ENCODE results near the gene ANKRD11.

The ANKRD11 gene

GRCh38 chr16:89531821-89532526 is 41.6 kb upstream of the ANKRD11 start:
- no peak for DNase-seq (ENCODE audit: low read depth in 2 of 2)

GRCh38 chr16:89530401-89531381 is 40.3 kb upstream of the ANKRD11 start:
- no peak overlapping the region for H3K4me3 ChIP-seq (replicated peaks in 1 of 2; ENCODE audit: low read depth in 2 of 2, low read length in 2 of 2)
- no peak for TF ChIP-seq CTCF (IDR thresholded peaks at IDR 0.05; ENCODE audit: low read depth, low read length)
- no peak for DNase-seq (ENCODE audit: low read depth in 2 of 2)

More at GRCh38 chr16:89531821-89532526, 41.6 kb upstream of the ANKRD11 start:
- H3K4me3 ChIP-seq (replicated peaks in 1 of 2; ENCODE audit: low read depth in 2 of 2, low read length in 2 of 2), result no peak overlapping the region
- TF ChIP-seq CTCF (IDR thresholded peaks at IDR 0.05; ENCODE audit: low read depth, low read length), result no peak

GRCh38 chr16:89529097-89529496 is 38.7 kb upstream of the ANKRD11 start:
- TF ChIP-seq CTCF (IDR thresholded peaks at IDR 0.05; ENCODE audit: low read depth, low read length), result no peak
- H3K4me3 ChIP-seq (replicated peaks in 1 of 2; ENCODE audit: low read depth in 2 of 2, low read length in 2 of 2), result no peak overlapping the region
- DNase-seq (ENCODE audit: low read depth in 2 of 2), result no peak

GRCh38 chr16:89525146-89525913 is 35.0 kb upstream of the ANKRD11 start:
- no peak for TF ChIP-seq CTCF (IDR thresholded peaks at IDR 0.05; ENCODE audit: low read depth, low read length)

GRCh38 chr16:89523680-89524344 is 33.5 kb upstream of the ANKRD11 start:
- DNase-seq (ENCODE audit: low read depth in 2 of 2), result no peak
- no peak for TF ChIP-seq CTCF (IDR thresholded peaks at IDR 0.05; ENCODE audit: low read depth, low read length)
- no peak overlapping the region for H3K4me3 ChIP-seq (replicated peaks in 1 of 2; ENCODE audit: low read depth in 2 of 2, low read length in 2 of 2)

More at GRCh38 chr16:89525146-89525913, 35.0 kb upstream of the ANKRD11 start:
- DNase-seq (ENCODE audit: low read depth in 2 of 2), result no peak
- H3K4me3 ChIP-seq (replicated peaks in 1 of 2; ENCODE audit: low read depth in 2 of 2, low read length in 2 of 2), result no peak overlapping the region

- no peak for DNase-seq (ENCODE audit: low read depth in 2 of 2)
- TF ChIP-seq CTCF (IDR thresholded peaks at IDR 0.05; ENCODE audit: low read depth, low read length), result no peak
- H3K4me3 ChIP-seq (replicated peaks in 1 of 2; ENCODE audit: low read depth in 2 of 2, low read length in 2 of 2), result no peak overlapping the region
These were observed 31.9 kb upstream of the ANKRD11 start for GRCh38 chr16:89522287-89522686.

All from cardiac fibroblast (primary cell).